Mucosa of descending colon (tissue), 3 donors: ENCODE data around the gene NR2F1. TPM values are rescaled to one million over a fixed set of nuclear protein-coding genes. Genes with fewer than 3 reads are reported as not detected.

ENCODE experiments used
- ATAC-seq: fragments of 200-7000 bp; cut with Tn5 transposase; one replicate; pipeline ENCODE4 v1.9.1; 2020; ENCODE audit warnings: mild to moderate bottlenecking, moderate library complexity
- DNase-seq, 3 donors: peaks; one replicate each; pipeline ENCODE4 v3.0.0-alpha.2; 2020
- H3K36me3 ChIP-seq: fragments of 200-600 bp; one replicate; pipeline ENCODE4 v1.8.0; 2021; ENCODE audit warnings: low read depth, mild to moderate bottlenecking
- H3K4me1 ChIP-seq: fragments of 200-600 bp; one replicate; pipeline ENCODE4 v1.8.0; 2021; ENCODE audit warnings: low read depth, mild to moderate bottlenecking
- H3K4me3 ChIP-seq: fragments of 200-600 bp; one replicate; pipeline ENCODE4 v1.8.0; 2021; ENCODE audit warnings: mild to moderate bottlenecking
- H3K9me3 ChIP-seq: fragments of 200-600 bp; one replicate; pipeline ENCODE4 v1.8.0; 2021; ENCODE audit warnings: mild to moderate bottlenecking
- CTCF ChIP-seq: fragments of 200-600 bp; IDR thresholded peaks from one replicate; pipeline ENCODE4 v1.8.0; 2022; ENCODE audit warnings: antibody characterized with exemption, mild to moderate bottlenecking
- intact Hi-C, 2 donors: fragments of 100-400 bp; cut with DNase I in 1 of 2; cut with micrococcal nuclease in 1 of 2; formaldehyde crosslinking; loops; one replicate each; pipeline versions ENCODE4 v1.11.0 to v1.11.1; 2022; cut with DNase I, micrococcal nuclease
- total RNA-seq, 3 donors: library from RNA; stranded (reverse); fragmentation: NEBNext Ultra II Directional in 2 of 3; extraction: Animal tissue kit (Norgen Biotek cat#: 25700) in 2 of 3; gene quantifications; one replicate each; pipeline versions ENCODE4 v1.2.1 to v1.2.4, GENCODE V29; 2021 to 2023
- donor health status: DM: no; HTN: no; CAD: no; lungs with moderate emphysema.
- donor health status: DM: no; HTN: no; CAD: no.
- donor health status: DM: no; HTN: yes; CAD: no.

Gene NR2F1
- total RNA-seq, 3 donors from 2014 or later = 2.3 to 9.1 (median 6.2) TPM

DNA sequence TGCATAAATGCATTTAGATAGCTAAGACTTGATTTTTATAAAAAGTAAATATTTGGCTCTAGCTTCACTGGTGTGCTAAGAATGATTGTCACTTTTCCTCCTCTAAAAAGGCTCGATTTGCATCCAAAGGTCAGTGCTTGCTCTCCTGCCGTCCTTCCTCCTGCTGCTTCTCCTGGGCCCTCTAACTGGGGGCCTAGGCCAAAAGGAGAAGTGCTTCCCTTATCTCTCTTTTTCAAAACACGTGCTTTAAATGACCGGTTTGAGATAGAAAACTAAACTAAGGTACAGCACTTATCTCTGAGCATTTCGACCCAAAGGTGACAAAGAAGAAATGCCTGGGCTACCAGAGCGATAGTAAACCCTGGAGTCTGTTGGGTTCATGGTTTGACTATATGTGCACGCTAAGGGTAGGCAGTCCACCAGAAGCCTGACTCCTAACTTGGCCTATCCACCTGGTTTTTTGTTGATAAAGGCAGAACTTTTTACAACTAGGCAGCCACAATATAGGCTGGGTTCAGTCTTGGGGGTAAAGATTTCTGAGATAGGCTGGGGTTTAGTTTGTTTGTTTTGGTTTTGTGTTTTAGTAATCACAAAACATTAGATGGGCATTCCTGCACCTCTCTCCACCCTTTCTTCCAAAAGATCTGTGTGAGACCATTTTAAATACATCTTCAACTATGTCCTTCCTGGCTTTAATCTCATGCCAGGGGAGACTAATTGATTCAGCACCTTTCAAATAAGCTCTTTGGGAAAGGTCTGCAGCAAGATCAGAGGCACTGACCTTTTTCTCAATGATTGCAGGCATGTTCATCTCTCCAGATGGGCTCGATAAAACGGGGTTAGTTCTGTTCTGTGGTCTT is 5.8 kb upstream of the NR2F1 start:
- peaks cover 20% of the 10 kb centered on the region for H3K4me1 ChIP-seq
- intact Hi-C loops = no loop called here
- no peaks in the 10 kb centered on the region for H3K9me3 ChIP-seq
- ATAC-seq (no peak), DNase-seq (no peak)
- no peak for TF ChIP-seq CTCF
- no peaks in the 10 kb centered on the region for H3K36me3 ChIP-seq
- no peak overlapping the region for H3K4me3 ChIP-seq

- ATAC-seq (no peak), DNase-seq (peak in 1 of 3 donors; percentile 28)
- Histone ChIP-seq H3K4me3 (no peak overlapping the region), H3K9me3 (no peaks in the 10 kb centered on the region), H3K36me3 (no peaks in the 10 kb centered on the region), H3K4me1 (peaks cover 23% of the 10 kb centered on the region)
- intact Hi-C loops = no loop called here
- TF ChIP-seq CTCF = no peak
These were observed 4.9 kb upstream of the NR2F1 start for GRCh38 chr5:93577854-93578812.

DNA sequence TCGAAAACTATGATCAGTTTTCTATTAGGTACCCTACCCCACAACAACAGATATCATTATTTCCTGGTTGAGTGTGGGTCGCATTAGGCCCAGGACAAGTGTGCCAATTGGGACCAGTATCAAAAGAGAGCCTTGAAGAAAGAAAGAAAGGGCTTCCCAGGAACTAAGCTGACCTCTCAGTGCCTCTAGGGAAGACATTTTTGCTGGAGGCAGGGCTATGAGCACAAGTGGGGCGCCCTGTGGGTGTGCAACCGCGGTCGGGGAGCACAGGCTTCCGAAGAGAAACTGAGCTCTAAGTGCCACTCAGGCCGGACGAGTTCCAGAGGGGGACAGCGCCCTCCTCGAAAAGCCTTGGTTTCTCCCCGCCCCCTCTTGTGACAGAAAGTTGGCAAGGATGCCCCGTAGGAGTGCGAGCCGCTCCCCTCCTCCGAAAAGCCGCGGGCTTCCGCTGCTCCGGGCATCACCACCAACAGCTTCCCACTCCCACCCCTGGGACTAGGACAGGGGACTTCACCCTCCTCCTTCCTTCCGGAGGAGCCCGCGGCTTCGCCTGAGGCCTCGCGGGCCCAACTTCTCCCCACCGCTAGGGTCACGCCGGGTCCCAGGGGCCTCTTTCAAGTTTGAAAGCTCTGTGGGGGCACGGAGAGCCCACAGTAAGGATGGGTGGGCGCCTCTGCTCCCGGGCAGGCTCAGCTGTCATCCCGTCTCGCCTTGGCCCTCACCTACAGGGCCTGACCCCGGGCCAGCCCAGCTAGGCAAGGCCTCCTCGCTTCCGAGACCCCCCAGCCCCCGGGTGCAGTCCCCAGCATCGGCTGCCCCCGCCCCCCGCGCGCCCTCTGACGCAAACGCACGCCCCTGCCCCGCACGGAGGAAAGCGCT is 4.0 kb upstream of the NR2F1 start:
- TF ChIP-seq CTCF = no peak
- peak; percentile 9 for ATAC-seq
- Histone ChIP-seq H3K4me3 (no peak overlapping the region), H3K9me3 (no peaks in the 10 kb centered on the region), H3K36me3 (no peaks in the 10 kb centered on the region), H3K4me1 (peaks cover 30% of the 10 kb centered on the region)
- intact Hi-C loops = no loop called here
- DNase-seq = peak in 1 of 3 donors; percentile 49

GRCh38 chr5:93579692-93580062 is 3.3 kb upstream of the NR2F1 start:
- Histone ChIP-seq H3K36me3 (no peaks in the 10 kb centered on the region), H3K4me1 (peaks cover 30% of the 10 kb centered on the region), H3K9me3 (no peaks in the 10 kb centered on the region), H3K4me3 (peak overlapping the region; percentile 14)
- peak; percentile 15 for ATAC-seq
- TF ChIP-seq CTCF = no peak
- DNase-seq = no peak
- intact Hi-C loops = loop anchor here in 1 of 2 donors (2.0 kb wide), 1 partner anchor 221 kb away; no protein-coding TSS in a partner anchor
